Measurements from ENCODE around the gene GYPA.
"Not testable (repeated sequence)": the region's sequence is repeated elsewhere in the genome, so short reads cannot be mapped to it uniquely, and the experiment has no call there.

Gene GYPA

GRCh38 chr4:144154044-144154443 lies 13.5 kb upstream of the GYPA start:
- H3K36me3 ChIP-seq (ENCODE audit: control insufficient read depth, insufficient read depth, low read length): no peaks in the 10 kb centered on the region
- no peaks in the 10 kb centered on the region for H3K9me3 ChIP-seq (ENCODE audit: control insufficient read depth, insufficient read depth, low read length)
- H3K9ac ChIP-seq (ENCODE audit: low read depth, low read length): no peak overlapping the region
- no peak overlapping the region for H3K4me3 ChIP-seq (ENCODE audit: low read depth, low read length)
- no peaks in the 10 kb centered on the region for H3K27me3 ChIP-seq (ENCODE audit: control insufficient read depth, insufficient read depth, low read length)
- no peaks in the 10 kb centered on the region for H3K4me1 ChIP-seq (ENCODE audit: control insufficient read depth, insufficient read depth, low read length)

GRCh38 chr4:144142690-144143326 lies 2.3 kb upstream of the GYPA start:
- not testable (repeated sequence) for H3K36me3 ChIP-seq (ENCODE audit: control insufficient read depth, insufficient read depth, low read length); H3K4me1 ChIP-seq (ENCODE audit: control insufficient read depth, insufficient read depth, low read length); H3K4me3 ChIP-seq (ENCODE audit: low read depth, low read length); H3K27me3 ChIP-seq (ENCODE audit: control insufficient read depth, insufficient read depth, low read length); H3K9ac ChIP-seq (ENCODE audit: low read depth, low read length); H3K9me3 ChIP-seq (ENCODE audit: control insufficient read depth, insufficient read depth, low read length)

GRCh38 chr4:144141493-144141892 lies 975 bp upstream of the GYPA start:
- no peaks in the 10 kb centered on the region for H3K4me1 ChIP-seq (ENCODE audit: control insufficient read depth, insufficient read depth, low read length)
- H3K27me3 ChIP-seq (ENCODE audit: control insufficient read depth, insufficient read depth, low read length): no peaks in the 10 kb centered on the region
- H3K9me3 ChIP-seq (ENCODE audit: control insufficient read depth, insufficient read depth, low read length): no peaks in the 10 kb centered on the region
- H3K9ac ChIP-seq (ENCODE audit: low read depth, low read length): no peak overlapping the region
- H3K36me3 ChIP-seq (ENCODE audit: control insufficient read depth, insufficient read depth, low read length): no peaks in the 10 kb centered on the region
- H3K4me3 ChIP-seq (ENCODE audit: low read depth, low read length): no peak overlapping the region

GRCh38 chr4:144139991-144140390 lies 527 bp downstream of the GYPA start:
- H3K27me3 ChIP-seq (ENCODE audit: control insufficient read depth, insufficient read depth, low read length); H3K4me3 ChIP-seq (ENCODE audit: low read depth, low read length); H3K9me3 ChIP-seq (ENCODE audit: control insufficient read depth, insufficient read depth, low read length); H3K36me3 ChIP-seq (ENCODE audit: control insufficient read depth, insufficient read depth, low read length); H3K4me1 ChIP-seq (ENCODE audit: control insufficient read depth, insufficient read depth, low read length); H3K9ac ChIP-seq (ENCODE audit: low read depth, low read length): not testable (repeated sequence)

DNA sequence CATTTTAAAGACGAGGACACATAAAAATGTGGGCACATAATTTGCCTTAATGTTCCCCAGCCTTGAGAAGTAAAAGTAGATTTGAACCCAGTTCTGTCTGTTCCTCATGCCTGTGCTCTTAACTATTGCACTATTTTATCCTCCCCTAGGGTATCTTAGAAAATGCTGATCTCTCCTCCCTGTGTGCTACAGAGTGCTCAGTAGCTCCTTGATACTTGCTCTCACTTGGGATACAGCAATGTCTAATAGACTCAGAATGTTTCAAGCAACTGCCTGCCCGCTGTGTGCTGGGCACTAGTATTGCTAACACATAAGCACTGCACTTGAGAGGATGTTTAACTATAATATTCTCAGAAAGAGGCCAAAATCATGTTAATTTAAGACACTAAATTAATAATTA lies 971 bp downstream of the GYPA start:
- not testable (repeated sequence) for H3K4me3 ChIP-seq (ENCODE audit: low read depth, low read length); H3K4me1 ChIP-seq (ENCODE audit: control insufficient read depth, insufficient read depth, low read length); H3K9ac ChIP-seq (ENCODE audit: low read depth, low read length); H3K36me3 ChIP-seq (ENCODE audit: control insufficient read depth, insufficient read depth, low read length); H3K27me3 ChIP-seq (ENCODE audit: control insufficient read depth, insufficient read depth, low read length); H3K9me3 ChIP-seq (ENCODE audit: control insufficient read depth, insufficient read depth, low read length)

- not testable (repeated sequence) for H3K9me3 ChIP-seq (ENCODE audit: control insufficient read depth, insufficient read depth, low read length); H3K4me3 ChIP-seq (ENCODE audit: low read depth, low read length); H3K36me3 ChIP-seq (ENCODE audit: control insufficient read depth, insufficient read depth, low read length); H3K4me1 ChIP-seq (ENCODE audit: control insufficient read depth, insufficient read depth, low read length); H3K27me3 ChIP-seq (ENCODE audit: control insufficient read depth, insufficient read depth, low read length); H3K9ac ChIP-seq (ENCODE audit: low read depth, low read length)
Observed at GRCh38 chr4:144138239-144138638, 2.3 kb downstream of the GYPA start.

DNA sequence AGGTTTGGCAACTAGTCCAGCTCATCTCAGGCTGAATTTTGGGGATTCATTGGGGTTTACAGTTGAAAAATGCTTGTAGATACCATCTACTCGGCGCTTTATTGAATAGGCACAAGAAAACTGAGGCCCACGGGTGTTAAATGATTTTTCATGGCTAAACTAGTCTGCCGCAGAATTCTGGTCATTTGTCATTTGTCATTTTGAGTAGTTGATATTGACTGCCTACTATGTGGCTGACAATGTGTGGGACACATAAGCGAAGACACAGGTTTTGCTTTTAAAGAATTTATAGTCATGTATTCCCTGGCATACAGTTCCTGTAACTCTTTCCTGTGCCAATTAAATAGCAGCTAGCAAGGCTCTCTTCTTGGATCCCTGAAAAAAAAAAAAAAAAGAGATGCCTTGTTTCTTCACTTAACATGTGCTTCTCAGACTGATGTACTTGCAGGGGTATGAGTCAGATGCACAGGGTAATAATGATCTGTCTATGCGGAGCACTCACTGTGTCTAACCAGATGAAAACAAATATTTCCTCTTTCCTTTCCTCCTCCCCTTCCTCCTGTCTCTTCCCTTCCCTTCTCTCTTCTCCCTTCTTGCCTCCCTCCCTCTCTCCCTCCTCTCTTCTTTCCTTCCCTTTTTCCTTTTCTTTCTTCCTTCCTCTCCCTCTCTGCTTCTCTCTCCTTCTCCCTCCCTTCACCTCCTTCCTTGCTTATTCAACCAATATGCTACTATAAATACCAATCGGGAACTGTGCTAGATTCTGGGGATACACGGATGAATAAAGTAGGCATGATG lies 3.2 kb downstream of the GYPA start:
- not testable (repeated sequence) for H3K4me1 ChIP-seq (ENCODE audit: control insufficient read depth, insufficient read depth, low read length); H3K27me3 ChIP-seq (ENCODE audit: control insufficient read depth, insufficient read depth, low read length); H3K9me3 ChIP-seq (ENCODE audit: control insufficient read depth, insufficient read depth, low read length); H3K4me3 ChIP-seq (ENCODE audit: low read depth, low read length); H3K36me3 ChIP-seq (ENCODE audit: control insufficient read depth, insufficient read depth, low read length); H3K9ac ChIP-seq (ENCODE audit: low read depth, low read length)

- H3K27me3 ChIP-seq (ENCODE audit: control insufficient read depth, insufficient read depth, low read length); H3K9me3 ChIP-seq (ENCODE audit: control insufficient read depth, insufficient read depth, low read length); H3K9ac ChIP-seq (ENCODE audit: low read depth, low read length); H3K4me1 ChIP-seq (ENCODE audit: control insufficient read depth, insufficient read depth, low read length); H3K4me3 ChIP-seq (ENCODE audit: low read depth, low read length); H3K36me3 ChIP-seq (ENCODE audit: control insufficient read depth, insufficient read depth, low read length): not testable (repeated sequence)
Observed at GRCh38 chr4:144136189-144136588, 4.3 kb downstream of the GYPA start.

DNA sequence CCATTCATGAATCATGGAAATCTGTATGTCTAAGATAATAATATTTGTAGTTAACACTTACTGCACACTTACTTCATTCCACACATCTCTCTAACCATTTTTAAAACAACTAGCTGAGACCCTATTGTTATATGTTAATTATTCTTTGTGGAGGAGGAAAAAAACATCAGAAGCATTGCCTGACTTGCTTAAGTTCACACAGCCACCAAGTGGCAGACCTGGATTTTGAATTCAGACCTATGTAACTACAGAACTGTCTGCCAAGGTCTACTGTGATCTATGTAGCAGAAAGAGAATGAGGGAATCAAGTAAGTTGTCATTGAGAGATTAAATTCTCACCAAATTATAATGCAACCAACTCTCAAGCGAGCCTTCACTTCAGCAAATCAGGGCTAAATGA lies 10.4 kb downstream of the GYPA start:
- not testable (repeated sequence) for H3K9me3 ChIP-seq (ENCODE audit: control insufficient read depth, insufficient read depth, low read length); H3K4me3 ChIP-seq (ENCODE audit: low read depth, low read length); H3K9ac ChIP-seq (ENCODE audit: low read depth, low read length); H3K4me1 ChIP-seq (ENCODE audit: control insufficient read depth, insufficient read depth, low read length); H3K36me3 ChIP-seq (ENCODE audit: control insufficient read depth, insufficient read depth, low read length); H3K27me3 ChIP-seq (ENCODE audit: control insufficient read depth, insufficient read depth, low read length)

DNA sequence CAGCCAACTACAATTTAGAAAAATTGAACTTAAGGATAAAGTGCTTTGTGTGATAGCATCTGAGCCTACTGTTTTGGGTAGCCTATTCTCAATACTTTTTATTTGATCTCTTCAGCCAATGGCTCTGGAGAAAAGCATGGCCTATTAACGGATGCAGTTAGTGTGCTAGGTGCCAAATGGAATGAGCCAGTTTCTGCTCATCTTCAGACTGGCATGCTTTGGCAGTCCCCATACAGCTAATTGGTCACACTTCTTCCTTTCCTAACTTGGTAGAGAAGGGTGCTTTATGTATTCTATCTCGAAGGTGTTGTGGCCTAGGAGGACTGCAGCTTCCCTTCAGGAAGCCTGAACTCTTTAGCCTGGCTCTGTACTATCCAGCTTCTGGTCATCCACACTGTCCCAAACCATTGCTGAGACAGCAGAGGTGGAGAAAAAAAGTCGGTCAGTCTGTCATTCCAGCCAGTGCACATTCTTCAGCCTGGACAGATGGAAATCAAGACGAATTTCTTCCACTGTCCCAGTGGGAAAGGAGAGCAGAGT lies 11.1 kb downstream of the GYPA start:
- not testable (repeated sequence) for H3K27me3 ChIP-seq (ENCODE audit: control insufficient read depth, insufficient read depth, low read length); H3K4me1 ChIP-seq (ENCODE audit: control insufficient read depth, insufficient read depth, low read length); H3K9ac ChIP-seq (ENCODE audit: low read depth, low read length); H3K4me3 ChIP-seq (ENCODE audit: low read depth, low read length); H3K9me3 ChIP-seq (ENCODE audit: control insufficient read depth, insufficient read depth, low read length); H3K36me3 ChIP-seq (ENCODE audit: control insufficient read depth, insufficient read depth, low read length)

GRCh38 chr4:144128709-144129320 lies 11.7 kb downstream of the GYPA start:
- H3K4me3 ChIP-seq (ENCODE audit: low read depth, low read length); H3K4me1 ChIP-seq (ENCODE audit: control insufficient read depth, insufficient read depth, low read length); H3K36me3 ChIP-seq (ENCODE audit: control insufficient read depth, insufficient read depth, low read length); H3K27me3 ChIP-seq (ENCODE audit: control insufficient read depth, insufficient read depth, low read length); H3K9ac ChIP-seq (ENCODE audit: low read depth, low read length); H3K9me3 ChIP-seq (ENCODE audit: control insufficient read depth, insufficient read depth, low read length): not testable (repeated sequence)

- not testable (repeated sequence) for H3K36me3 ChIP-seq (ENCODE audit: control insufficient read depth, insufficient read depth, low read length); H3K27me3 ChIP-seq (ENCODE audit: control insufficient read depth, insufficient read depth, low read length); H3K9me3 ChIP-seq (ENCODE audit: control insufficient read depth, insufficient read depth, low read length); H3K4me1 ChIP-seq (ENCODE audit: control insufficient read depth, insufficient read depth, low read length); H3K4me3 ChIP-seq (ENCODE audit: low read depth, low read length); H3K9ac ChIP-seq (ENCODE audit: low read depth, low read length)
Observed at GRCh38 chr4:144125109-144125508, 15.4 kb downstream of the GYPA start.
